ENCODE measurements around the gene ATP6V0B.

Gene ATP6V0B

GRCh38 chr1:43946236-43947060, 28.3 kb upstream of the ATP6V0B start, which contains the start of gene IPO13:
Gene IPO13 (plus strand): TSS chr1:43946950. CDS start chr1:43947601, 651 bp downstream.
- DNase-seq (ENCODE audit: low read depth): peak; percentile 90

- no peak for DNase-seq (ENCODE audit: low read depth)
Observed at GRCh38 chr1:43947061-43947873, 27.5 kb upstream of the ATP6V0B start.

GRCh38 chr1:43947874-43948437, 26.8 kb upstream of the ATP6V0B start:
- DNase-seq (ENCODE audit: low read depth): no peak

- DNase-seq (ENCODE audit: low read depth): no peak
Observed at GRCh38 chr1:43949678-43950077, 25.1 kb upstream of the ATP6V0B start.

- DNase-seq (ENCODE audit: low read depth): no peak
Observed at GRCh38 chr1:43951021-43951985, 23.5 kb upstream of the ATP6V0B start.

- no peak for DNase-seq (ENCODE audit: low read depth)
Observed at GRCh38 chr1:43952731-43953346, 21.9 kb upstream of the ATP6V0B start.

GRCh38 chr1:43953361-43953760, 21.4 kb upstream of the ATP6V0B start:
- no peak for DNase-seq (ENCODE audit: low read depth)

- no peak for DNase-seq (ENCODE audit: low read depth)
Observed at GRCh38 chr1:43954036-43954435, 20.7 kb upstream of the ATP6V0B start.

- DNase-seq (ENCODE audit: low read depth): no peak
Observed at GRCh38 chr1:43956234-43956633, 18.5 kb upstream of the ATP6V0B start.

- DNase-seq (ENCODE audit: low read depth): no peak
Observed at GRCh38 chr1:43957407-43958040, 17.2 kb upstream of the ATP6V0B start.

- DNase-seq (ENCODE audit: low read depth): no peak
Observed at GRCh38 chr1:43958351-43959255, 16.2 kb upstream of the ATP6V0B start.

- no peak for DNase-seq (ENCODE audit: low read depth)
Observed at GRCh38 chr1:43960798-43961197, 14.0 kb upstream of the ATP6V0B start.

GRCh38 chr1:43961692-43962091, 13.1 kb upstream of the ATP6V0B start:
- DNase-seq (ENCODE audit: low read depth): no peak

GRCh38 chr1:43962324-43962723, 12.4 kb upstream of the ATP6V0B start:
- no peak for DNase-seq (ENCODE audit: low read depth)

- no peak for DNase-seq (ENCODE audit: low read depth)
Observed at GRCh38 chr1:43963006-43963405, 11.8 kb upstream of the ATP6V0B start.

- no peak for DNase-seq (ENCODE audit: low read depth)
Observed at GRCh38 chr1:43963890-43964289, 10.9 kb upstream of the ATP6V0B start.

GRCh38 chr1:43965316-43965715, 9.4 kb upstream of the ATP6V0B start:
- no peak for DNase-seq (ENCODE audit: low read depth)

- no peak for DNase-seq (ENCODE audit: low read depth)
Observed at GRCh38 chr1:43968348-43968948, 6.3 kb upstream of the ATP6V0B start.

- DNase-seq (ENCODE audit: low read depth): no peak
Observed at GRCh38 chr1:43969416-43969745, 5.4 kb upstream of the ATP6V0B start.

Data from T-helper 22 cell (primary cell).